Neural cell (in vitro differentiated cells): ENCODE measurements around the gene PRRX2. TPM values are rescaled to one million over a fixed set of nuclear protein-coding genes. Genes with fewer than 3 reads are reported as not detected.
A peak's percentile ranks its signal among the peaks of the same experiment; 100 is the strongest.

Source experiments
- H2AFZ ChIP-seq: fragments of 200-600, 300-800 bp; sonication (generic), shearing (Covaris generic); 2 replicates; pipeline ENCODE4 v1.6.0; 2014; ENCODE audit warnings: low read depth, mild to moderate bottlenecking, antibody characterized with exemption, low read length, moderate library complexity
- H3F3A ChIP-seq: fragments of 200-600 bp; shearing (Covaris generic); 2 replicates; pipeline ENCODE4 v1.6.1; 2016; ENCODE audit warnings: mild to moderate bottlenecking, moderate library complexity, mixed read lengths, antibody characterized with exemption, low read length; ENCODE audit not compliant: insufficient read depth, poor library complexity, severe bottlenecking
- H3K27ac ChIP-seq: fragments of 200-600, 300-800 bp; sonication (generic), shearing (Covaris generic); 2 replicates; pipeline ENCODE4 v1.5.1; 2014; ENCODE audit warnings: mild to moderate bottlenecking, low read length, moderate library complexity
- H3K27me3 ChIP-seq: fragments of 300-800, 200-600 bp; sonication (generic), shearing (Covaris generic); 2 replicates; pipeline ENCODE4 v1.6.0; 2014; ENCODE audit warnings: mild to moderate bottlenecking, low read depth, low read length, moderate library complexity; ENCODE audit not compliant: insufficient read depth
- H3K36me3 ChIP-seq: fragments of 300-800, 200-600 bp; sonication (generic), shearing (Covaris generic); 2 replicates; pipeline ENCODE4 v1.5.1; 2014; ENCODE audit warnings: mild to moderate bottlenecking, antibody characterized with exemption, low read length, moderate library complexity; ENCODE audit not compliant: insufficient read depth
- H3K4me2 ChIP-seq: fragments of 300-800, 200-600 bp; sonication (generic), shearing (Covaris generic); 2 replicates; pipeline ENCODE4 v1.6.0; 2014; ENCODE audit warnings: mild to moderate bottlenecking, low read length
- H3K4me3 ChIP-seq: fragments of 300-800, 200-600 bp; sonication (generic), shearing (Covaris generic); 2 replicates; pipeline ENCODE4 v1.5.1; 2014; ENCODE audit warnings: mild to moderate bottlenecking, low read length, moderate library complexity
- H3K79me2 ChIP-seq: fragments of 200-600 bp; shearing (Covaris generic); replicated peaks from 2 replicates; pipeline ENCODE4 v1.6.0; 2014; ENCODE audit warnings: mild to moderate bottlenecking, low read length, moderate library complexity; ENCODE audit not compliant: insufficient read depth
- H3K9ac ChIP-seq: fragments of 300-800, 200-600 bp; sonication (generic), shearing (Covaris generic); 2 replicates; pipeline ENCODE4 v1.6.1; 2016; ENCODE audit warnings: mild to moderate bottlenecking, low read length, mixed read lengths
- H3K9me2 ChIP-seq: fragments of 200-600 bp; shearing (Covaris generic); 2 replicates; pipeline ENCODE4 v1.6.1; 2016; ENCODE audit warnings: mild to moderate bottlenecking, low read length, mixed read lengths; ENCODE audit not compliant: insufficient read depth
- H3K9me3 ChIP-seq: fragments of 200-600, 300-800 bp; sonication (generic), shearing (Covaris generic); 2 replicates; pipeline ENCODE4 v1.6.1; 2016; ENCODE audit warnings: mild to moderate bottlenecking, mixed run types, low read length, moderate library complexity, mixed read lengths
- H4K20me1 ChIP-seq: fragments of 200-600 bp; shearing (Covaris generic); 2 replicates; pipeline ENCODE4 v1.6.1; 2016; ENCODE audit warnings: mild to moderate bottlenecking, mixed run types; ENCODE audit not compliant: insufficient read depth
- EP300 ChIP-seq: fragments of 450-650 bp; conservative IDR thresholded peaks from 2 replicates; pipeline ENCODE4 v1.6.1; 2014; ENCODE audit warnings: antibody characterized with exemption, mild to moderate bottlenecking, moderate library complexity; ENCODE audit not compliant: poor library complexity, severe bottlenecking
- EZH2 ChIP-seq: fragments of 200-600, 300-800 bp; shearing (Covaris generic), sonication (generic); IDR thresholded peaks from 2 replicates; pipeline ENCODE4 v1.6.1; 2014; ENCODE audit warnings: antibody characterized with exemption, low read length, borderline replicate concordance, mild to moderate bottlenecking; ENCODE audit not compliant: insufficient read depth, poor library complexity, severe bottlenecking
- MXI1 ChIP-seq: fragments of 450-650 bp; conservative IDR thresholded peaks from 2 replicates; pipeline ENCODE4 v1.6.1; 2014; ENCODE audit warnings: antibody characterized with exemption, mild to moderate bottlenecking; ENCODE audit not compliant: poor library complexity, severe bottlenecking
- POLR2AphosphoS5 ChIP-seq: IDR thresholded peaks from 2 replicates; pipeline ENCODE4 v1.6.1; 2012
- RAD21 ChIP-seq: fragments of 450-650 bp; conservative IDR thresholded peaks from 2 replicates; pipeline ENCODE4 v1.6.1; 2014; ENCODE audit warnings: antibody characterized with exemption, mild to moderate bottlenecking, moderate library complexity
- SMC3 ChIP-seq: fragments of 450-650 bp; conservative IDR thresholded peaks from 2 replicates; pipeline ENCODE4 v1.6.1; 2014; ENCODE audit warnings: antibody characterized with exemption, mild to moderate bottlenecking, moderate library complexity; ENCODE audit not compliant: poor library complexity
- TAF1 ChIP-seq: IDR thresholded peaks from 2 replicates; pipeline ENCODE4 v1.6.1; 2012; ENCODE audit warnings: low read depth
- polyA plus RNA-seq: library from polyadenylated mRNA; depleted of rRNA; stranded (reverse); fragments of >200 nt; gene quantifications from 2 replicates; pipeline ENCODE4 v1.2.3, GENCODE V29; 2014
- TF ChIP-seq, protein P1 (sequence below): fragments of 450-650 bp; IDR thresholded peaks from 2 replicates; pipeline ENCODE4 v1.5.1; 2014; ENCODE audit warnings: antibody characterized with exemption, mild to moderate bottlenecking, moderate library complexity; ENCODE audit not compliant: poor library complexity, severe bottlenecking
- TF ChIP-seq, protein P2 (sequence below): IDR thresholded peaks from 2 replicates; pipeline ENCODE4 v1.6.1; 2012; ENCODE audit warnings: borderline replicate concordance

PRRX2 gene
- polyA plus RNA-seq, 1 donor from 2014 or later = not detected

DNA sequence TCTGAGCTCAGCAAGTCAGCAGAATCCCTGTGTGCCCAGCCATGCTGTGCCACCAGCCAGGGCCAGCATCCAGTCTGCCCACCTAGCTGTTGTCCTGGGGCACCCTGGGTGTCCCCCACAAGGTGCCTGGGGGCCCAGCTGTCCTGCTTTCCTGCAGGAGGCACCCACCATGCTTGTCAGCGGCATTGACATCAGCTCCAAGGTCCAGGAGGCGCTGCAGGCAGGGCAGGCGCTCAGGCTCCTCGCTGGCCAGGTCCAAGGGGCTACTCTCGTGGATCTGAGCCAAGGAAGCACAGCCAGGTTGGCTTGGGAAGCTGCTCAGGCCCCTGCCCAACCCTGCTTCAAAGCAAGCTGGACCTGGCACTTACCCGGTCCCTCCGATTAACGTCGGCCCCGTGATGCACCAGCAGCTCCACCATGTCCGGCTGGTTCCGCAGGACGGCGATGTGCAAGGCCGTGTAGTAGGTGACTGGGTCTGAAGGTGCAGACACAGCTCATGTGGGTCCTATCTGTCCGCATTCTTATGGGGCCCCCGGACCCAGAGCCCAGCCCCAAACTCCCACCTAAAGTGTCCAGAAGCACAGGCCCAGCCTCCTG, 26.3 kb upstream of the PRRX2 start:
- TF ChIP-seq, protein P1, sequence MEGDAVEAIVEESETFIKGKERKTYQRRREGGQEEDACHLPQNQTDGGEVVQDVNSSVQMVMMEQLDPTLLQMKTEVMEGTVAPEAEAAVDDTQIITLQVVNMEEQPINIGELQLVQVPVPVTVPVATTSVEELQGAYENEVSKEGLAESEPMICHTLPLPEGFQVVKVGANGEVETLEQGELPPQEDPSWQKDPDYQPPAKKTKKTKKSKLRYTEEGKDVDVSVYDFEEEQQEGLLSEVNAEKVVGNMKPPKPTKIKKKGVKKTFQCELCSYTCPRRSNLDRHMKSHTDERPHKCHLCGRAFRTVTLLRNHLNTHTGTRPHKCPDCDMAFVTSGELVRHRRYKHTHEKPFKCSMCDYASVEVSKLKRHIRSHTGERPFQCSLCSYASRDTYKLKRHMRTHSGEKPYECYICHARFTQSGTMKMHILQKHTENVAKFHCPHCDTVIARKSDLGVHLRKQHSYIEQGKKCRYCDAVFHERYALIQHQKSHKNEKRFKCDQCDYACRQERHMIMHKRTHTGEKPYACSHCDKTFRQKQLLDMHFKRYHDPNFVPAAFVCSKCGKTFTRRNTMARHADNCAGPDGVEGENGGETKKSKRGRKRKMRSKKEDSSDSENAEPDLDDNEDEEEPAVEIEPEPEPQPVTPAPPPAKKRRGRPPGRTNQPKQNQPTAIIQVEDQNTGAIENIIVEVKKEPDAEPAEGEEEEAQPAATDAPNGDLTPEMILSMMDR = no peak
- no peak for TF ChIP-seq EZH2
- TF ChIP-seq, protein P2, sequence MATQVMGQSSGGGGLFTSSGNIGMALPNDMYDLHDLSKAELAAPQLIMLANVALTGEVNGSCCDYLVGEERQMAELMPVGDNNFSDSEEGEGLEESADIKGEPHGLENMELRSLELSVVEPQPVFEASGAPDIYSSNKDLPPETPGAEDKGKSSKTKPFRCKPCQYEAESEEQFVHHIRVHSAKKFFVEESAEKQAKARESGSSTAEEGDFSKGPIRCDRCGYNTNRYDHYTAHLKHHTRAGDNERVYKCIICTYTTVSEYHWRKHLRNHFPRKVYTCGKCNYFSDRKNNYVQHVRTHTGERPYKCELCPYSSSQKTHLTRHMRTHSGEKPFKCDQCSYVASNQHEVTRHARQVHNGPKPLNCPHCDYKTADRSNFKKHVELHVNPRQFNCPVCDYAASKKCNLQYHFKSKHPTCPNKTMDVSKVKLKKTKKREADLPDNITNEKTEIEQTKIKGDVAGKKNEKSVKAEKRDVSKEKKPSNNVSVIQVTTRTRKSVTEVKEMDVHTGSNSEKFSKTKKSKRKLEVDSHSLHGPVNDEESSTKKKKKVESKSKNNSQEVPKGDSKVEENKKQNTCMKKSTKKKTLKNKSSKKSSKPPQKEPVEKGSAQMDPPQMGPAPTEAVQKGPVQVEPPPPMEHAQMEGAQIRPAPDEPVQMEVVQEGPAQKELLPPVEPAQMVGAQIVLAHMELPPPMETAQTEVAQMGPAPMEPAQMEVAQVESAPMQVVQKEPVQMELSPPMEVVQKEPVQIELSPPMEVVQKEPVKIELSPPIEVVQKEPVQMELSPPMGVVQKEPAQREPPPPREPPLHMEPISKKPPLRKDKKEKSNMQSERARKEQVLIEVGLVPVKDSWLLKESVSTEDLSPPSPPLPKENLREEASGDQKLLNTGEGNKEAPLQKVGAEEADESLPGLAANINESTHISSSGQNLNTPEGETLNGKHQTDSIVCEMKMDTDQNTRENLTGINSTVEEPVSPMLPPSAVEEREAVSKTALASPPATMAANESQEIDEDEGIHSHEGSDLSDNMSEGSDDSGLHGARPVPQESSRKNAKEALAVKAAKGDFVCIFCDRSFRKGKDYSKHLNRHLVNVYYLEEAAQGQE = no peak
- TF ChIP-seq EP300 = no peak
- TF ChIP-seq SMC3 = no peak
- no peak for TF ChIP-seq RAD21
- no peak for TF ChIP-seq POLR2AphosphoS5
- H3K4me3 ChIP-seq = no peak overlapping the region
- H3K4me2 ChIP-seq = no peak overlapping the region
- no peak overlapping the region for H3K9ac ChIP-seq
- peaks cover 15% of the 10 kb centered on the region for H3K79me2 ChIP-seq
- H2AFZ ChIP-seq = no peak overlapping the region
- H3F3A ChIP-seq = no peaks in the 10 kb centered on the region
- H3K27ac ChIP-seq = no peak overlapping the region
- no peaks in the 10 kb centered on the region for H3K27me3 ChIP-seq
- H3K9me2 ChIP-seq = no peaks in the 10 kb centered on the region
- H3K36me3 ChIP-seq = no peaks in the 10 kb centered on the region
- H3K9me3 ChIP-seq = no peaks in the 10 kb centered on the region
- peaks cover 12% of the 10 kb centered on the region for H4K20me1 ChIP-seq

DNA sequence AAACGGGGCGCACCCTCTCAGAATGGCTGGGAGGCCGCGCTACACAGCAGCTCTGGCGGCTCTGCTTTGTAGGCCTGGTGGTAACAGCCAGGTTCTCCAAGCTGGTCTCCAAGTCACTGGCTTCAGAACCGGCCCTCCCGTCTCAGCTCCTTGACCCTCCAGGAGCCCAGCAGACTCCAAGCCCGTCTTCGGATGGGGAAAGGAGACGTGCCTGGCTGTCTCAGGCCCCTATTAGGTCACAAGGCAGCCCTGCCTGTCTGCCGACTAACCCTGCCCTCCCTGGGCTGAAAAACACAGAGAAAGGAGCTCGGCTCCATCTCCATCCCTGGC, 25.7 kb upstream of the PRRX2 start:
- TF ChIP-seq SMC3 = no peak
- no peak for TF ChIP-seq EZH2
- TF ChIP-seq MXI1 = no peak
- no peak for TF ChIP-seq TAF1
- TF ChIP-seq RAD21 = no peak
- TF ChIP-seq, protein P1 = no peak
- TF ChIP-seq POLR2AphosphoS5 = no peak
- TF ChIP-seq, protein P2 = no peak
- TF ChIP-seq EP300 = no peak
- Histone ChIP-seq H3K79me2 (peaks cover 15% of the 10 kb centered on the region), H3K4me2 (no peak overlapping the region), H3K9me3 (no peaks in the 10 kb centered on the region), H4K20me1 (peaks cover 12% of the 10 kb centered on the region), H3K27me3 (no peaks in the 10 kb centered on the region), H3K27ac (no peak overlapping the region), H3K4me3 (peak overlapping the region; percentile 99), H3K9ac (no peak overlapping the region), H2AFZ (no peak overlapping the region), H3F3A (no peaks in the 10 kb centered on the region), H3K9me2 (no peaks in the 10 kb centered on the region), H3K36me3 (no peaks in the 10 kb centered on the region)
